GM19467 (cell line): ENCODE data around the gene CTAGE4.
"Not testable (repeated sequence)": the region's sequence is repeated elsewhere in the genome, so short reads cannot be mapped to it uniquely, and the experiment has no call there.

Experiments used
- ATAC-seq: cut with Tn5 transposase; IDR thresholded peaks from one replicate; pipeline ENCODE4 v1.9.1; 2021; ENCODE audit warnings: mild to moderate bottlenecking, moderate library complexity; ENCODE audit not compliant: unreplicated experiment

CTAGE4 gene

GRCh38 chr7:144203086-144203485, 19.8 kb downstream of the CTAGE4 start:
- not testable (repeated sequence) for ATAC-seq

GRCh38 chr7:144205306-144205705, 22.0 kb downstream of the CTAGE4 start:
- not testable (repeated sequence) for ATAC-seq

GRCh38 chr7:144217200-144217599, 33.9 kb downstream of the CTAGE4 start:
- not testable (repeated sequence) for ATAC-seq

- ATAC-seq, result not testable (repeated sequence)
Observed at GRCh38 chr7:144218581-144218980, 35.3 kb downstream of the CTAGE4 start.

GRCh38 chr7:144219149-144219548, 35.9 kb downstream of the CTAGE4 start:
- ATAC-seq, result not testable (repeated sequence)

- ATAC-seq, result not testable (repeated sequence)
Observed at GRCh38 chr7:144220531-144220930, 37.3 kb downstream of the CTAGE4 start.

- ATAC-seq, result not testable (repeated sequence)
Observed at GRCh38 chr7:144223675-144224074, 40.4 kb downstream of the CTAGE4 start.

- not testable (repeated sequence) for ATAC-seq
Observed at GRCh38 chr7:144226866-144227265, 43.6 kb downstream of the CTAGE4 start.

- not testable (repeated sequence) for ATAC-seq
Observed at GRCh38 chr7:144228810-144229209, 45.5 kb downstream of the CTAGE4 start.

- ATAC-seq, result not testable (repeated sequence)
Observed at GRCh38 chr7:144231027-144231426, 47.8 kb downstream of the CTAGE4 start.

GRCh38 chr7:144233039-144233438, 49.8 kb downstream of the CTAGE4 start:
- not testable (repeated sequence) for ATAC-seq
